Thoracic aorta (tissue), 2 donors: ENCODE results near the gene OSCAR. TPM values are rescaled to one million over a fixed set of nuclear protein-coding genes. Genes with fewer than 3 reads are reported as not detected.
A peak's percentile ranks its signal among the peaks of the same experiment; 100 is the strongest.

ENCODE experiments used
- ATAC-seq: fragments of 150-250 bp; one replicate; pipeline ENCODE4 v1.8.0; 2017; ENCODE audit warnings: low read depth; ENCODE audit not compliant: insufficient number of reproducible peaks, low FRiP score
- DNase-seq: peaks from one replicate; pipeline ENCODE4 v3.0.0-alpha.2; 2020; ENCODE audit warnings: low spot score
- H3K27ac ChIP-seq, 2 donors: fragments of 200-600 bp; sonication (generic); 1 replicate in 1 of 2; 2 replicates in 1 of 2; pipeline ENCODE4 v1.5.1; 2016; ENCODE audit warnings: mild to moderate bottlenecking in 2 of 2, moderate library complexity in 2 of 2
- H3K27me3 ChIP-seq: fragments of 200-600 bp; sonication (generic); replicated peaks from 2 replicates; pipeline ENCODE4 v1.6.0; 2016; ENCODE audit warnings: mild to moderate bottlenecking; ENCODE audit not compliant: insufficient read depth
- H3K36me3 ChIP-seq: fragments of 200-600 bp; sonication (generic); one replicate; pipeline ENCODE4 v1.5.1; 2016
- H3K4me1 ChIP-seq, 2 donors: fragments of 200-600 bp; sonication (generic); 1 replicate in 1 of 2; 2 replicates in 1 of 2; pipeline versions ENCODE4 v1.5.1 to v1.6.0; 2016; ENCODE audit warnings: low read depth in 2 of 2, mild to moderate bottlenecking in 1 of 2; ENCODE audit not compliant: control insufficient read depth in 1 of 2
- H3K4me3 ChIP-seq: fragments of 200-600 bp; sonication (generic); 2 replicates; pipeline ENCODE4 v1.5.1; 2016; ENCODE audit warnings: mild to moderate bottlenecking
- H3K9me3 ChIP-seq: fragments of 200-600 bp; sonication (generic); 2 replicates; pipeline ENCODE4 v1.5.1; 2016
- CTCF ChIP-seq: fragments of 200-600 bp; sonication (generic); IDR thresholded peaks from one replicate; pipeline ENCODE4 v1.5.1; 2019; ENCODE audit warnings: antibody characterized with exemption
- total RNA-seq, 2 donors: library from RNA; depleted of rRNA; stranded (reverse); fragments of >200 nt; gene quantifications; one replicate each; pipeline versions ENCODE4 v1.1.0 to v1.2.3, GENCODE V29; 2016

Gene OSCAR
- total RNA-seq, 2 donors from 2014 or later: 4.6 to 8.0 TPM

GRCh38 chr19:54142166-54142780 lies 41.7 kb upstream of the OSCAR start:
- DNase-seq (no peak), ATAC-seq (no peak)
- Histone ChIP-seq H3K36me3 (peaks cover 51% of the 10 kb centered on the region), H3K27ac (no peak overlapping the region), H3K4me1 (peaks cover 19 to 26% of the 10 kb centered on the region in 2 donors), H3K9me3 (no peaks in the 10 kb centered on the region), H3K27me3 (no peaks in the 10 kb centered on the region), H3K4me3 (no peak overlapping the region)
- no peak for TF ChIP-seq CTCF

GRCh38 chr19:54141356-54141755 lies 40.8 kb upstream of the OSCAR start:
- Histone ChIP-seq H3K36me3 (peaks cover 41% of the 10 kb centered on the region), H3K4me3 (no peak overlapping the region), H3K9me3 (no peaks in the 10 kb centered on the region), H3K4me1 (peaks cover 20 to 30% of the 10 kb centered on the region in 2 donors), H3K27ac (no peak overlapping the region), H3K27me3 (no peaks in the 10 kb centered on the region)
- TF ChIP-seq CTCF: no peak
- ATAC-seq (no peak), DNase-seq (no peak)

- Histone ChIP-seq H3K4me1 (peaks cover 24 to 38% of the 10 kb centered on the region in 2 donors), H3K36me3 (peaks cover 15% of the 10 kb centered on the region), H3K27me3 (no peaks in the 10 kb centered on the region), H3K9me3 (no peaks in the 10 kb centered on the region), H3K27ac (peak overlapping the region in 1 of 2 donors; percentile 92), H3K4me3 (peak overlapping the region; percentile 99)
- TF ChIP-seq CTCF: no peak
- DNase-seq (no peak), ATAC-seq (no peak)
These were observed 38.1 kb upstream of the OSCAR start for GRCh38 chr19:54138489-54139256.

GRCh38 chr19:54137699-54138488 lies 37.3 kb upstream of the OSCAR start, which contains the start of gene CNOT3:
CNOT3 (plus strand) TSS chr19:54137762; CDS start chr19:54142979, 5,217 bp downstream.
- DNase-seq (no peak), ATAC-seq (no peak)
- TF ChIP-seq CTCF: no peak
- peaks cover 7% of the 10 kb centered on the region for H3K36me3 ChIP-seq
- no peaks in the 10 kb centered on the region for H3K27me3 ChIP-seq
- peak within 1 kb of the TSS; percentile 92 to 96 for H3K27ac ChIP-seq
- peaks cover 24 to 38% of the 10 kb centered on the region in 2 donors for H3K4me1 ChIP-seq
- H3K9me3 ChIP-seq: no peaks in the 10 kb centered on the region
- H3K4me3 ChIP-seq: peak within 1 kb of the TSS; percentile 99
